GM21390 (cell line): ENCODE results near the gene ANKS1A.

Experiments used
- ATAC-seq: cut with Tn5 transposase; IDR thresholded peaks from one replicate; pipeline ENCODE4 v1.9.1; 2021; ENCODE audit not compliant: unreplicated experiment

ANKS1A gene

DNA sequence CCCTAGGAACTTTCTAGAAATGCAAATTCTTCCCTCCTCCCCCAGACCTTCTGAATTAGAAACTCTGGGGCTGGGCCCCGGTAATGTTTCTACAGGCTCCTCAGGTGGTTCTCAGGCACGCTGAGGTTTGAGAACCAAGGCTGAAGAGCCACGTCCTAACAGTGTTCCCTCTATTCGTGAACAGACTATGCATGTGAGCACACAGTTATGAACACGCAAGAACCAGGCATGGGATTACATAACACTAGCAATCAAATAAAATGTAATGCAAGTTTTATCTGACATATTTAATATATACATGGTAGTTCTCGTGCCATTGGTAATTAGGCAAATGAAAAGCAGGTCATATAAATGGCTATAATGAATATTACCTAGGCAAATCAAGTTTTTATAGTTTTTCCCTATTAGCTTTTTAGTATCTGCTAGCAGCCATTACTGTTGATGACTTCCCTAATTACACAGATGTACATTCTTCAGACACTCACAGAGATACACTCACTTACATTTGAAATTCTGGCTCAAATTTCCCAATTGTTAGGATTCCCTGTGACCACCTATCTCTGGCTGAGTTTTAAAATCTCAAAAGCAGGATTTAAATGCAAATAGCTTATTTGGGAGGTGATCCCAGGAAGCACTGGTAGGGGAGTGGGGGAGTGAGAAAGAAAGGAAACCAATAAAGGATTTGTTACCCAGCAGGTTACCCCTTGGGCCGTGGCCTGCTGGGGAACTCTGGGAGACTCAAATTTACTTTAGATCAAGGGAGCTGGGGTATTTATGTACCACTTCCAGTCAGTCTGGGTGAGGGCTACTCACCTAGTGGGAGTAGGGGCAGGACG is 148.0 kb downstream of the ANKS1A start:
- ATAC-seq = no peak

DNA sequence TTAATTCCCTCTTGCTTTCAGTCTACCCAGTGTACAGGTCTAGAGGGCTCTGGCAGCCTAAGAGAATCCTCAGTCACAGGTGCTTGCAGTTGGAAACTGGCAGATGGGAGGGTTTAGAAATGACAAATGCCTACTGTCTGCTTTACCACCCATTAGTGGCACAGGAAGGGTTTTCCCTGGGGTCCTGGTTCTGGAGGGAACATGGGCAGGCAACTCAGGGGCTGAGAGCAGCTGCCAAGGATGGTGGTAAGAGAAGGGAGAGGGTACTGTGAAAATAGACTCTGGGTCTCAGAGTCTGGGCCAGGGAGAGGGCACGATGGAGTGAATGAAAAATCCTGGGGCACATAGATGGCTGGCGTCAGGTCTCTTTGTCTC is 148.6 kb downstream of the ANKS1A start:
- no peak for ATAC-seq

DNA sequence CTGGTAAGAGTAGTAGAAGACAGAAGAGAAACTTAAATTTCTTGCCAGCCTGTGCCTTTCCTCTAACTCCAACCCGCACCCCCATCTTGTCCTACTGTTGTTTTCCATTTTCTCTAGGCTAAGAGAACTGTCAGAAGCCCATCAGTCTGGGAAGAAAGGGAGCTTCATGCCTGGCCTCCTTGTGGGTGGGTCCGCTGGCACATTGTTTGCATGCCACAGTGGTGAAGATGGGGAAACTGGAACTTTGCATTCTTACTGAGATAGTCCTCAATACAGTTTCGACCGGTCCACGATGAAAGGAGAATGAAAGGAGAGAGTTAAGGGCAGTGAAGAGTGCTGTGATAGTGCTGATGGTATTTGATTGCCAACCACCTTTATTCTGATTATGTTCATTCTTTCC is 149.0 kb downstream of the ANKS1A start:
- ATAC-seq = no peak

DNA sequence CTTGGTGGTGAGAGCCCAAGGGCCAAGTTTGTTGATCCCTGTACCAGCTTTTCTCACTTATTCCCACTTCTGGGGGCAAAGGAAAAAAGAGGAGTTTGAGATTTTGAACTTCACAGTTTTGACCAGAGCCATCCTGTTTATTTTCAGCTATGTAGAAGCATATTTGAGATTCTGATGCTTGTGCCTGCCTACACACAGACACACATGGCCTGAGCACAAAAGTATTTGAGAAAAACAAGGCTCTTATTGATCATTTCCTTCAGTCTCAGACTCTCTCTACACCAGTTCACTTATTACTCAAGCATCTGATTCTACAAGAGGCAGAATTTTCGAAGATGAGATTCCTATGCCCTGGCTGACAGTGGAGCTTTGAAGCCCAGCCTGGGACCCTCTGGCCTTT is 151.3 kb downstream of the ANKS1A start:
- ATAC-seq = no peak

DNA sequence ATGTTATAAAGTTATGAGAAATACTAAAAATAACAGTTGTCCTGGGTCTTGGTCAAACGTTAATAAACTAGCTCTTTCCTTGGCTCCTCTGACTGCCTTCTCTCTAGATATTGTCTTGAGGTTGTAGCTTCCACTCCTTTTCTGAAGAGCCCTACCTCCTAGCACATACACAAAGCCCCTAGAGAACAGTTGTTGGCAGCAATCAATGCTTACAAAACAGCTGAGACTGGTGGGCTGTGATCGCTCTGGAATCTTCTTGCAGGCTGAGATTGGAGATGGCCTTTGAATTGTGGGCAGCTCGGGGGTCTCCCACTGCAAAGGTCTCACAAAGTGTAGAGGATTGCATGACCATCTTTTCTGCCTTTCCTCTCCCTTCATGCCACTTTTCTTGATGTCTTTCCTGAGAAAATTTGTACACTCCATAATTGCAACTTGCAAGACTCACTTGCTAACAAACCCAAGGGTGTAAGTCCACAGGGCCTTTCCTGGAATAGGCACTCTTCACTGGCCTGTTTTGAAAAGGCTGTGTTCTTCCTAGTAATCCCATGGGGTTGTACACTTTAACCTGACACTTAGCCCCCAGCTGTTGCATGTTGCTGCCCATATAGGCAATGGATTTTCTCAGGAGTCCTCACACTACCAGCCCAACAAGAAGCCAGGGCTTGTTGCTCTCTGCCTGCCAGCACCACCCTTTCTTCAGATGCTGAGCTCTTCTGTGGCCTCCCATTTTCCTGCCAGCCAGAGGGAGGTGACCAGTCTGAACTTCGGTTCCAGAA is 152.2 kb downstream of the ANKS1A start:
- ATAC-seq = no peak

DNA sequence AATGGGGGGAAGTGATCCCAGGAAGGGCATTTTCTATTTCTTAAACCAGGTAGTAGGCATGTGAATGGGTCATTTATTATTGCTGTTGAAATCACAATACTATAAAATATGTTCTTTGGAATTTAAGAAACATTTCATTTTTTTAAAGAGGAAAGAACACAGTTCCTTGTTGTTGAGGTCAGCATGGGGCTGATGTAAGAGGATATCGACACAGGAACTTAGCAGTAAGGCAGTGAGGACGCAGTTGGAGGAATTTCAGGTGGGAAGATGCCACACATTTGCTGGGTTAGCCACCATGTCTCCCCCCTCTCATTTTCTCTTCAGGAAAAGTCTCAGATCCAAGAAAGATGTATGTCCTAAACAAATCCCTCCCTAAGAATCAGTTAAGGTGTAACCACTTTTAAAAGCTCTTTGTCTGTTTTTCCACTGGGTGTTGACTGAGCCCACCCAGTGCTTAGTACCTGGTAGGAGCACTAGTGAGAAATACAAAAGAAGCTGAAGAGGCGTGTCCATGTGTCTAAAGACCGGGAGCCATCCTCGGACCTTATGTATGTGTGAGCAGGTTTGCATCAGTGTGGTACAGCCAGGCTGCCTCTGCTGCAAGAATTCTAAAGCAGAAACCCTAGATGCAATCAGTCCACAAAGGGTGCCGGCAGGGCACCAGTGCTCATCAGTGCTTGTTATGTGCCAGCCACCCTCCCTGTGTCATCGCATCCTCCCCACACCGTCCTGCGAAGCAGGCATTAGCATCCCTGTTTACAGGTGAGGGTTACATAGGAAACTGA is 153.2 kb downstream of the ANKS1A start:
- no peak for ATAC-seq

DNA sequence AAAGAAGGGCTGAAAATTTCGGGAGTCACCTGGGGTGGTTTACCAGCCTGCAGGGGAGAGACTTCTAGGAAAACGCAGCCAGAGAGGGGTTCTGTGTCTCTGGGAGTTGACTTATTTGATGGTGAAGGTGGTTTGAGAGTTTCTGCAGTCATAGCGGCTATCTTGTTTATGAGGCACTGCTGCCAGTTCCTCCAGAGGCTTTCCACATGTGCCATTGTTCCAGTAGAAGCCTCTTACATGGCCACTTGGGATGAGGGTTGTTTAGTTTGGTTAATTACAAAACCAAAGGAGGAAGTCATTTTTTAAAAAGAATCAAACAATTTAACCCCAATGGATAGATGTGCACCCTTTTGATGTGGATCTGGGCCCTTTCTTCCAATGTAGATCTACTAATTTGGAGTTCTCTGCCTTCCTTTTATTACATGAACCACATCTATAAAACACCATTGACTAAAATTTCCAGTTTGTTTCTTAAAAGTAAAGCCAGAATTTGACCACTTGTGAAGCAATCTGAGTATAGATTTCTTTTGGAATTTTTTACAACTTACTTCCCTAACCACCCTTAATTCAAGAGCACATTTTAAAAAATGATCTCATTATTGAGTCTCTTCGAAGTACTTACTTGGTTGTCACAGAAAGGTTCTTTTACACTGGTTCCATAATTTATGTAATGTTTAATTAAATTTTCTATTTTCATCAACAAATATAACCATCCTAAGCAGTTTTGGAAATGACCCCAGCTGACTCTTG is 154.5 kb downstream of the ANKS1A start:
- ATAC-seq = no peak

DNA sequence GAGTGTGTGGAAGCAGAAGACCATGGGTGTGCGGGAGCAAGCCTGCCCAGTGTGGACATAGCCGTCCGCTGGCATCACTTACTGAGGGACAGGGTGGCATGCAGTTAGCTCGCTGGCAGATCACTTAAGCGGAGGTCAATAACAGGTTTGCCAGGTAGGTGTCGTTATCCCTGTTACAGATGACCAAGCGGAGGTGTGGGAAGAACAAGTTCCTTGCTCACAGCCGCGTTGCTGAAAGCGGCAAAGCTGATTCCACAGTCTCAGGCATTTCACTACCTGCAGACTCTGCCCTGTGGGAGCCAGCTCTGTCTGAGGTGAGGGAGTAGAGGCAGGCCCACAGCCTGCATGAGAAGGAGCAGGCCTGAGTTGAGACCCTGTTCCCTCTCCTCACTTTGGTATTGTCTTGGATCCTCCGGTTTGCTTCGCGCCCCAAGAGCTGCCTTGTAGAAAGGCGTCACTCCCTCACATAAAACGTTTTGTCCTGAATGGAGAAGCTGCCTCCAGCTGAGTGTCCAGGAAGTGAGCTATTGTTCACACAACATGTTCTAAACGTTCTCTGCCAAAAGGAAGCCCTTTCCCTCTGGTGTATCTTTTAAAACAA is 155.2 kb downstream of the ANKS1A start:
- ATAC-seq = no peak

DNA sequence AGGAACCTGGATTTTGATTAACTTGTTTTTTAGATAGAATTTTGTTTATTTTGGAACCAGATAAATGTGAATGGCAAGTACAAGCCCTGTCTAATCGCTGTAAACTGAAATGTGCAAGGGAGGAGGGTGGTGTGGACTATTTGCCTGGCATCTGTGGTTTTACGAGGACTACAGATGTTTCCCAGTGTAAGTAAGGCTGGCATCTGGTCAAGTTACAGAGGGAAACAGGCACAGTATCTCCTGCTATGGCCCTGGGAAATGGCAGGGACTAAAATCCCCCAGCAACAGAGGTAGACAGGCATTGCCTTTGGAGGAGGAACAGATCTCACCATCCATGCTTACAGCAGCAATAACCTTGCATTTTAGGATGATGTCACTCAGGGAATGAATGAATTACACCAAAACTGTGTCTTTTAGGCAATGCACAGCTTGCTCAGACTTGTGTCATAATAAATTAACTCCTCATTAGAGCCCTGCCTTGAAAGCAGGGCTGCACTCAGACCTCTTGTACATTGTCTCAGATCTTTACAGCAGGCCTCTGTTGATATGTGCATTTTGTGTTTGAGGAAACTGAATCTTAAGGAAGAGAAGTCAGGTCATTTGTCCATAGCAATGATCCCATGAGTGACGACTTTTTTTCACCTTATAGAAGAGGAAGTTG is 155.8 kb downstream of the ANKS1A start:
- no peak for ATAC-seq

DNA sequence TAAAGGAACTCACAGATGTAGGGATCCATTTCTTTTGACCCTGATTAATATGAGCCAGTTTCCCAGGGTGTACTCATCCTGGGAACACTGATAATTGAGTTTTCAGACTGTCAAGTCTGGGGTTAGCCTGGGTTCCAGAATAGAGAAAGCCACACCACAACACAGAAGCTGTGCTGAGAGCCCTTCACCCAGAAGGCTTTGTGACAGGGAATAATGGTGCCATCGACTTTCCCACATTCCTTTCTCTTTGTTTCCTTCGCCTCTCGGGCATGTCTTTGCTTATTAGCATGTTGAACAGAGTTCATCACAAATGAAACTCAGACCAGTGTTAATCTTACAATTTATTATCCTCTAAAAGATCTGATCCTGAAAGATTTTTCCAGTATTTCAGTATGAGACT is 157.0 kb downstream of the ANKS1A start:
- no peak for ATAC-seq

DNA sequence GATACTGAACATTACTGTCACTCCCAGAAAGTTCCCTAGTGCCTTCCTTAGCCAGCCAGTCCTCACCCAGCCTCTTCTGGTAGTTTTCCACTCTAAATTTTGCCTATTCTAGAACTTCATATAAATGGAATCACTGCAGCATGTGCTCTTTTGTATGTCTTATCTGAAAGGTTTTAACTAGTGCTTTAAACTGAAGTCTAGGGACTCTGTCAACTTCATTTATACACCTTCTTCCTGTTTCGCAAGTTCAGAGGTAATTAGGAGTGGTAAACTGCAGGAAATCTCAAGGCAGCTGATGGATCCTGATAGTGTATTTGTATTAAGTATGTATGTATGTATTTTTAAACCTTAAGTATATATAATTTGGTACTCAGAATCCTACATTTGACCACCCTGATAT is 157.8 kb downstream of the ANKS1A start:
- no peak for ATAC-seq

DNA sequence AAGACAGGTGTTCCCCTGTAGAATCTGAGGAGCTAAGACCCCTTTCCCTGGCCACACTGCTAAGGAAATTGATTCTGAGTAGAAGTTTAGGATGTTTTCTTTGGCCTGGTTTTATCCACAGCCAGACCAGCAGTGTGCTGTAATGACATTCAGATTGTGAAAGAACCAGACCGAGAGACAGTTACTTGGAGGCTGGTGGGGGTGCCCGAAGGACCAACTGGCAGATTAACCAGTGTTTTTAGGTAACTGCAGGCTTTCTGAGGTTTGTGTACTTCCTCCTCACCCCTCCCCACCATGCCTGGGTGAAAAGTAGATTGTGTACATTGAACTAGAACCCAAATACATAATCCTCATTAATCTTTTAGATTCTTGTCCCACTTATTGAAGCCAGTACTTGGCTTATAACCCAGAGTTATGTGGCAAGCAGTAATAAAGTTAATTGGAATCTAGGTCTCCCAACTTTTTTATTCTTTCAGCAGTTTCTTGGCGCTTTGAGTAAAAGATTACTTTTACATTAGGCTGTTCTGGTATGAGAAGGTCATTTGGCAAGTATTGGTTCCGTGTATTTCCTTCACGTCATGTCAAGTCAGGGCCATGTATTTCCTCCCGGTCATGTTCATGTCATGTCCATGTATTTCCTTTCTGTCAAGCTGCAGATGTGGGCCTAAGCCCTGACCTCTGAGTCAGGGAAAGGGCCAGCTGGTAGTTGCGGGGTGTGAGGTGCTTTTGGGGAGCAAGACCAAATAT is 158.4 kb downstream of the ANKS1A start:
- no peak for ATAC-seq

DNA sequence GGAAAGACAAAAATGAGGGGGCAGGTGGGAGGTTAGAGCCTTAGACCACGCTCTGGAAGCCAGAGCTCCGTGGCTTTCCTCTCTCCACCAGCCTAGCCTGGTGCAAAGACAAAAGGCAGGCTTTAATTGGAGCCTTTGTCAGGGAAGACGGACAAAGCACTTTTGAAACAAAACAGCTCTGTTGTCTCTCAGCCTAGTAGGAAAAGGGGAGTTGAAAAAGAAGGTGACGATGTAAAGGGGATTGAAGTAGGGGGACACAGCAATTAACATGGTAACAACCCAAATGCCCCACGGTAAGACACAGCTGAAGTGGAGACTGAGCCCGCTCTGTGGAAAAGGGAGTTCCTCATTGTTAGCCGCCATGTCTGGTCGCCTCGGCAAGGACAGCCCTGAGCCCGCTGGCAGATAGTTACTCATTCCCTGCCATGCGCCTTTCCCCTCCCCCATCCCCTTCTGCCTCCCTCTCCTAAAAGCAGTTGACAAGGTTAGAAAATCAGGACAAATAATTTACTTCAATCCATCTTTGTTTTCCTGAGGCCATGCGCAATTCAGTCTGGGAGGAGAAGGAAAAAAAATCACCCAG is 159.1 kb downstream of the ANKS1A start:
- ATAC-seq = no peak

DNA sequence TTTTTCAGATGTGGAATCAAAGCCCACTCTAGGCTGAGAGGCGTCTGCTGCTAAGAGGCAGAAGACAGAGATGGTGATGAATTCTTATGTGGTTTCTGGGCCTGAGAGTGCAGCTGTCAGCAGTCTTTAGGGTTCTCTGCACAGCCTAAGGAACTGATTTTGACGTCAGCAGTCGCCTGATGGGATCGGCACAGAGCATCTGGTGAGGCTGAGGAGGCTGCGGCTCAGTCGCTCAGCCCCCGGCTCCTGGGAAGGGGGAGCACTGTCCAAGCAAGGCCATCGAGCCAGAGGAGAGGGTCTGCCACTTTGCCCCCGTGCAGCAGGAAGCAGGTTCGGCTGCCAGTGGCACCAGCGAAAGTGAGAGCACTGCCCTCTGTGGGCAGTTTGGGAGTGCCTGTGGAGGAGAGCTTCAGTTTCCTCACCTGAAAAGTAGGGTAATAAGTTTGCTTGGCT is 159.6 kb downstream of the ANKS1A start:
- ATAC-seq = no peak

DNA sequence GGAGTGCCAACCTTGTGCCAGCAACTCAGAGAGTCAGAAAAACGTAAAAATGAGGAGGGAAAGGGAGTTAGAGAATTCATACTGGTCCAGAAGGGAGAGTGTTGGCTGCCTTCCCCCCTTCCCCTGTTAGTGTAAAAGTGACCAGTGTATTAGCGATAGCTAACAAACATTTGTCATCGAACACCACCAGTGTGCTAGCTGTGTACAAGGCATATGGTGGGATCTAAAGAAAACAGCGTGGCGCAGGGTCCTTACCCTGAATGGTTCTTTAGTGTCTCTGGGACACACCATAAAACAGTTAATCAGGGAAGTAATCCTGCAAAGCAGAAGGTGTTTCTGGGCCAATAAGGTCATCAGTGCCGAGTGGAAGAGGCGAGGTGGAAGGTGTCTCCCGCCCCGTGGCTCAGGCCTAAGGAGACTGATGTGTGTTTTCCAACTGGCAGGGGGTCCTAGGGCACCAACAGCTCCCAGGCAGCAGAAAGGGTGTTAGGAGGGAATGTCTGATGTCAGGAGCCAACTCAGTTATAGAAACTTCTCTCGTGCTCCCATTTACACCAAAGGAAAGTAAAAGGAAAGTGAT is 160.2 kb downstream of the ANKS1A start:
- ATAC-seq = no peak

DNA sequence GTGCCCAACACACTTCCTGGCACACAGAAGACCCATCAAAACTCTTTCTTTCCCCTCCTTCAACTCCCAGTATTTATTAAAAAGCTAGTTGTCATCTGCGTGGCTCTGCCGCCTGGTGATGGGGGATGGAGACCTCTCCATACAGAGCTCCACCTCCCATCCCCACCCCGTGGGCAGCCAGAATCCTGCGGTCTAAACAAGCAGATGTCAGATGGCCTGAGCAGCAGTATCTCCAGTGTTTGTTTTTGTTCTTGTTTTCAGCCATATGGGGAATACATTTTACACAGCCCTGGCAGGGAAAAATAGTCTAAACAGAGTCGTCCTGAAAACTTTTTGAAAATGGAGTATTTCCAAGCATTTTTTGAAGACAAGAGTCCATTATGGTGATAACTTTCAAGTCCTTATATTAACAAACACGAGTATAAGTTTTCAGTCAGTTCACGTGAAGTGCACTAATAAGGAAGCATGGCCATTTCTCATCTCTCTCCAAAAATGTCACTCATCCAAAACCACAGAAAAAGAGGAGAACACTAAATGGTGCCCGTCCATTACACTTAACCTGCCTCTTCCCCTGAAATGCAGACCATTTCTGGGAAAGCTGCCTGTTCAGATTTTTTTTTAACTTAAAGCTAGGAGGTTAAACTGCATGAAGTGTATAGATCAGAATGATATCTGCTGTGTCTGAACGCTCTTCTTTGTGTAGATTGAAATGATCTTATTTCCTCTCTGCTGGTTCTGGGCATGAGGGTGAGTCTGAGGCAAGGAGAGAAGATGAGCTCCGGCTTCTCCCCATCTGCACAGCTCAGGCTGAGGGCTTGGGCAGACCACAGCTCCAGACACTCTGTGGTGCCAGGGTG is 161.1 kb downstream of the ANKS1A start:
- ATAC-seq = no peak

DNA sequence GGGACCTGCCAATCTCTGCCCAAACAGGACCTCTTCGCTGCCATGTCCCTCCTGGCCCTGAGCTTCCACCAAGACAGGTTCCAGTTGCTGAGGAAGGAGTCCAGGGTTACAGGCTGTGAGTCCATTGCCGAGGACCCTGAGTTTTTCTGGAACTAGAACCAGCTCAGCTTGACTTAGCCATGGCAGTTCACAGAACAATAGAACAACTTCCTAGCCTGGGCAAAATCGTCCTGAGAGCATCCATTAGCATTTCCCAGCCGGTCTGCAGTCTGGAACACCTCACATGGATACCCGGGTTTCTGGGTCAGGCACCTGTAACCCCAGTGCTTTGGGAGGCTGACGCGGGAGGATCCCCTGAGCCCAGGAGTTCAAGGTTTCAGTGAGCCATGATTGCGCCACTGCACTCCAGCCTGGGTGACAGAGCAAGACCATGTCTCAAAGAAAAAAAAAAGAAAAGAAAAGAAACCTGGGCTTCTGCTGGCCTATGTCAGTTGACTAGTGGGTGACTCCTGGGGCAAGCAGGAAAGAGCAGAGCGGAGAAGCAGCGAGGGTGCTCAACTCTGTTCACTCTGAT is 161.8 kb downstream of the ANKS1A start:
- no peak for ATAC-seq
